Measurements from ENCODE around the gene WDR35.
A peak's percentile ranks its signal among the peaks of the same experiment; 100 is the strongest.
"Not testable (repeated sequence)": the region's sequence is repeated elsewhere in the genome, so short reads cannot be mapped to it uniquely, and the experiment has no call there.

The WDR35 gene

DNA sequence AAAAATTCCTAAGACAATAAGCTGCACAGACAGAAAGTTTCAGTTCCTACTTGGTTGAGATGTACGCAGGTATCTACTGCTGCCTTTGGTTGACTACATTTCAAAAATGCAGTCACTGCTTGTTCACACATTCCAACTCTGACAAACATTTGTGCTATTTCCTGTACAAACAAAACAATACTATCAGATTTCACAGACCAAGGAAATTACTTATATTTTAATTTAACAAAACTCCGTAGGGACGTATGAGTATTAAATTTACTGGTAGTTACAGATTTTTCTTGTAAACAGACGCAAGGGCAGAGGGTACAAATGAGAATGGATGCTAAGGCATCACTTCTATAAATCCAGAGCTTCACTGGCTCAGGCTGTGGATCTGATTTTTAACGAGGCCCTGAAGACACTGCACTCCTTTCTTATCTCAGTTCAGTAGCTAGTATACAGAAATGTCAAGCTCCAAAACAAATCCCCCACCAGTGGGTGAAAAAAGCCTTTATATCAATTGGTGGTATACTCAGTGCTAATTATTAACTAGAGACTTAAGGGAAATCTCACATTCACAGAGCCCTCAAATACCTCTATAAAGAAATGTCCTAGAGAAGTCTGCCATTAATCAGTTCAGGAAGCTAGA, 56.4 kb downstream of the WDR35 start:
- DNase-seq: no peak

DNA sequence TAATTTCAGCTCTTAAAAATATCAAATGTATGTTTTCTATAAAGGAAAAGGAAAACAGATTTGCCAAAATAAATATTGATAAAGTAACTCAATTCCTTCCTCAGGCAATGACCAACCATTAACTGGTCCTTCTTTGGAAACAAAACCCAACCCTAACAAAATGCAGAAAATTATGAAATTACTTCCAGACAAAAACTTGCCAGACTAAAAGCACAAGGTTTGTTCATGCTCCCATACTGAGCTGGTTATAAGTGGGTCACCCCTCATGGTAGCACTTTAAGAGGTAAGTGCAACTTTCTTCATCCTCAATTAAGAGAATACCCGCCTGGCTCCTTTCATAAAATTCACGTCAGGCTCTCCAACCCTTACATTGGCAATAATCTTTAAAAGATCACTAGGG, 57.0 kb downstream of the WDR35 start:
- DNase-seq: no peak

DNA sequence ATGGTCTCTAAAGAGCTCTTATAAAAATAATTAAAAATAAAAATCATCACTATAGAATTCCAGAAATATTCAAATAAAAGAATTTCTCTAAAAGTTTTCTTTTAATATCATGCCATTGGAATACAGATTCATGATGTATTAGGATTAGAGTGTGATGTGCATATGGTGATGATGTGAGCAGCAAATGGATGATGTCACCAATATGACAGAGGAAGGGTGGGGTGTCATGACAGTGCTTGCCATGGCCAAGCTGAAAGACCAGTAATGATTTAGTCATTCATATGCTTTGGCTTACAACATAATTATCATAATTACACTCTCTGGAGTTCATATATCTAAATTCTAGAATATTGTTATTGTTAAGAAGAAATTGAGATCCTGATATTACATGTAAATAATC, 60.7 kb downstream of the WDR35 start:
- DNase-seq: no peak

DNA sequence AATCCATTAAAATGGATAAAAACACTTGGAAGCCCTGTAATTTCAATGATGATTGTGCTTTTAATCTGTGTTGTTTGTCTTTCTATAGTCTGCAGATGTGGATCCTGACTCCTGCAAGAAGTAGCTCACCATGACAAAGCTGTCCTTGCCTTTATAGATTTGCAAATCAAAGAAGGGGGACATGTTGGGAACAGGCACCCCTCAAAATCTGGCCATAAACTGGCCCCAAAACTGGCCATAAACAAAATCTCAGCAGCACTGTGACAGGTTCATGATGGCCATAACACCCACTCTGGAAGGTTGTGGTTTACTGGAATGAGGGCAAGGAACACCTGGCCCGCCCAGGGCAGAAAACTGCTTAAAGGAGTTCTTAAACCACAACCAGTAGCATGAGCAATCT, 62.1 kb downstream of the WDR35 start:
- DNase-seq: not testable (repeated sequence)

DNA sequence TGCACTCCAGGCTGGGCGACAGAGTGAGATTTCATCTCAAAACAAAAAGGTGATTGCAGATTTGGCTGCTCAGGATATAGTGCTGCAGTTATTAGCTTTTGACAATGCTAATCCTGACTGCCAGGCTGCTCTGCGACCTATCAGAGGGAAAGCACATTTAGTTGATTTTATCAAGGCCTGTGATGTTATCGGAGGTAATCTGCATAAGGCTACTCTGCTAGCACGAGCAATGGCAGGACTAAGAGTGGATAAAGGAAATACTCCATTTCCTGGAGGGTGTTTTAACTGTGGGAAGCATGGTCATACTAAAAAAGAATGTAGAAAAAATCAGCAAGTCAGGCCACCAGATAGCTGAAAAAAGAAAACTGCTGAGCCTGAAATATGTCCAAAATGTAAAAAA, 65.4 kb downstream of the WDR35 start:
- DNase-seq: not testable (repeated sequence)

DNA sequence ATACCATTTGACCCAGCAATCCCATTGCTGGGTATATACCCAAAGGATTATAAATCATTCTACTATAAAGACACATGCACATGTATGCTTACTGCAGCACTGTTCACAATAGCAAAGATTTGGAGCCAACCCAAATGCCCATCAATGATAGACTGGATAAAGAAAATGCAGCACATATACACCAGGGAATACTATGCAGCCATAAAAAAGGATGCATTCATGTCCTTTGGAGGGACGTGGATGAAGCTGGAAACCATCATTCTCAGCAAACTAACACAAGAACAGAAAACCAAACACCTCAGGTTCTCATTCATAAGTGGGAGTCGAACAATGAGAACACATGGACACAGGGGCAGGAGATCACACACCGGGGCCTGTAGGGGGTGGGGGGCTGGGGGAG, 67.7 kb downstream of the WDR35 start:
- DNase-seq: not testable (repeated sequence)

DNA sequence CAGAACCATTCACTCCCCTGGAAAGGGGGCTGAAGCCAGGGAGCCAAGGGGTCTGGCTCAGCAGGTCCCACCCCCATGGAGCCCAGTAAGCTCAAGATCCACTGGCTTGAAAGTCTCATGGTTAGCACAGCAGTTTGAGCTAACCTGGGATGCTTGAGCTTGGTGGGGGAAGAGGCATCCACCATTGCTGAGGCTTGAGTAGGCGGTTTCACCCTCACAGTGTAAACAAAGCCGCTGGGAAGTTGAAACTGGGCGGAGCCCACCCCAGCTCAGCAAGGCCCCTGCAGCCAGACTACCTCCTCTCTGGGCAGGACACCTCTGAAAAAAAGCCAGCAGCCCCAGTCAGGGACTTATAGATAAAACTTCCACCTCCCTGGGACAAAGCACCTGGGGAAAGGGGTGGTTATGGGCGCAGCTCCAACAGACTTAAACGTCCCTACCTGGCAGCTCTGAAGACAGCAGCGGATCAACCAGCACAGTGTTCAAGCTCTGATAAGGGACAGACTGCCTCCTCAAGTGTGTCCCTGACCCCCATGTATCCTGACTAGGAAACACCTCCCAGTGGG, 73.4 kb downstream of the WDR35 start:
- no peak for DNase-seq

DNA sequence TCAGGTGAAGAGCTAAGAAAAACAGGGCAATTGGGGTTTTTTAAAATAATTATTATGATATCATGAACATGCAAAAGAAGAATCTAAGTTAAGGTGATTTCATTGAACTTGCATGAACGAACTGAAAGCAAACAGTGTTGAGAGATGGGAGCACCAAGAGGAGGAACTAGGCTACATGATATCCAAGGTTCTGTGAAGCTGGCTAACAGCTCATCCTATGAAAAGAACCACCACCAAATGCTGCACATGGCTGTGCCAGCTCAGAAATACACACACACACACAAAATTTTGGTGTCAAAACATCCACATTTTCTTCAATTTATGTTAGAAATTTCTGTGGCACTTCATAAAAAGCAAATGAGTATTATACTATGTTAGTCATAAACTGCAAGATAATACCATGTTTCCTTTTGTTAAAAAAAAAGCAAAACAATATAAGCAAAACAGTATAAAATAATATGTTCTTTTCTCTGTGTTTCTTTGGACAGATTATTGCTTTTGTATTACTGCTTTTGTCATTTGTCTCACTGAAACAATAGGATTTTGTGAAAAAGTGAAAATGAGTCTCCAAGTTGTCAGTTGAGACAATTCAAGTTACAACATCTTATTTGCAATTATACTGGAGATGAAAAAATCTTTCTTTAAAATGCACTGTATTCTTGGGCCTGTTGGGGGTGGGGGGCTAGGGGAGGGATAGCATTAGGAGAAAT, 75.5 kb downstream of the WDR35 start:
- DNase-seq: no peak

DNA sequence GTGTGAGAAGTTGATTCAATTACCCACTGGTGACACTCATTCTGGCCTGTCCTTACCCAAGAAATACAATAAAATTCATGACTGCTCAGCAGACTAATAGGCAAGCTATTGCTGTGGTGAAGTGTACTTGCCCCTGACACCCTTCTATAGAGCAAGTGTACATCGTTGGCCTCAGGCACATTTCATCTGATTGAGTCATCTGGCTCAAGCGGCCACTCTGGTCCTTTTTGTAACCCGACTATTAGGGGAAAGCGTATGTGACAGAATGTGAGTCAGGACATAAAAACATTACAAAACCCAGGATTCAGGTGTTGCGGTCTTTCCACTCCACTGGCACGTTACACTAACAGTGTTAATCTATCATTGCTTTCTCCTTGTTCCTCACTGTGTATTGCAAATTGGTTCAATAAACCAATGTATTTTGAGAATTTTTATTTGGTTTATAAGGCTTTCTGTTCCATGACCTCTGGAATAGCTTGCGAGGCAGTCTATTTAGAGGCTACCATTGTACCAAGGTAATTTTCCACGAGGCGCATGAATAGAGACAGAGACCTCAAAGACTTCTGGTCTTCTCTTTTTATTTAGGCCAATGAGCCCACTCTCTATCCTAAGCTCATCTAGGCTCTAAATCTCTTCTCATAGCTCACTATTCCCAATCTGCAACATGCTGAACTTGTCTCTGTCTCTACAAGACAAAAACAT, 77.9 kb downstream of the WDR35 start:
- no peak for DNase-seq

DNA sequence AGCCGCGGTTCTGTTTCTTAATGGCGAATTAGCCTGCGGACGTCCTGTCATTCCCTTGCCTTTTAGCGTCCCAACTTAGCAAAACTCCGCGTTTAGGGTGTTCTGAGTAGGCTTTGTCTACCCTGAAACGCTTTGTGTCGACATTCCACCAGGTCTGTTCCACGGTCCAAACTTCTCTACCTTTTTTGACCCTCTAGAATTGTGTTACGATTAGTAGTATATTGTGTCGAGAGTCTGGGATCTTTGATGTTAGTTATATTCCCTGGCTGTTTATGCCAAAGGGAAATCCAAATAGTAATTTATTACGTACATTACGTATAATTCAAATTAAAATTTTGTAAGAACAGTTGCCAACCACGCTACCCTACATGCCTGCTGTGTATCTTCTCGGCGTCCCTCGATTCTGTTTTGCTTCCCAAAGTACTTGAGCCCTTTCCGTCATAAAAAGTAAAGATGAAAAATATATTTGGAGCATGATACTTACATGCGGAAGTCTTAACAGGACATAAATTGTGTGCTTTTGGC, 87.6 kb downstream of the WDR35 start:
- no peak for DNase-seq

DNA sequence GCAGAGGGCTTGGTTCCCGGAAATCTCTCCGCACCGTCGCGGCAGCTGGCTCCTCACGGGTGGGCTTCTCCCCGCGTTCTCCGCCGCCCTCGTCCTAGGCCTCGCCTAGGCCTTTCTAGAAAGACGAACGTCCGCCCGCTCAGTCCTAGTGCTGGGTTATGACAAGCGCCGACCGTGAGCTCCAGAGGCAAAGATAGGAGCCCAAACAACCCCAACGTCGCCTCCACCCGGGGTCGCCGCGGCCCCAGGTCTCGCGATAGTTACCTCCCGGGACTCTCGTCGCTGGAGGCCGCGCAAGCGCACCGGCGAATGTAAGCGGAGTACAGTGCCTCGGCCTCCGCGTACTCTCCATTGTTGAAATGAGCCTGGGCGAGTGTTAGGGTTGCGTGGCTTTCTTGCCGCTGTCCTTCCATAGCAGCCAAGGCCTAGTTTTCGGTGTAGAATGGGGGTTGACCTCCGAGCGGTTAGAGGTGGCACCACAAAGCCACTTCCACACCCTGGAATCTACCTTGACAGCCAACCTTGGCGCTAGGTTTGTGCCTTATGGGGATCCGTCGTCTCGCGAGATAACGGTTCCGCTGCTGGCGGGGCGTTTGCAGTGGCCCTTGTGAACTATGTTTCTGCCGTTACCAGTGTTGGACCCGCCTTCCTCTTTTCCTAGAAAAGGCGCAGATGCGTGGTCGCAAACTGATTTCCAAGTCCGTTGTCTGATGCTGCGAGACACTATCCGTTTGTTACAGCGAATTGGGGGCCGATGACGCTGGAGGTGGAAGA, 88.3 kb downstream of the WDR35 start, which contains the start of gene TTC32:
TSS of gene TTC32 (minus strand) at position 542 of the 774 bp plus-strand sequence. CDS start at position 413, 129 bp downstream.
- peak; percentile 95 for DNase-seq

DNA sequence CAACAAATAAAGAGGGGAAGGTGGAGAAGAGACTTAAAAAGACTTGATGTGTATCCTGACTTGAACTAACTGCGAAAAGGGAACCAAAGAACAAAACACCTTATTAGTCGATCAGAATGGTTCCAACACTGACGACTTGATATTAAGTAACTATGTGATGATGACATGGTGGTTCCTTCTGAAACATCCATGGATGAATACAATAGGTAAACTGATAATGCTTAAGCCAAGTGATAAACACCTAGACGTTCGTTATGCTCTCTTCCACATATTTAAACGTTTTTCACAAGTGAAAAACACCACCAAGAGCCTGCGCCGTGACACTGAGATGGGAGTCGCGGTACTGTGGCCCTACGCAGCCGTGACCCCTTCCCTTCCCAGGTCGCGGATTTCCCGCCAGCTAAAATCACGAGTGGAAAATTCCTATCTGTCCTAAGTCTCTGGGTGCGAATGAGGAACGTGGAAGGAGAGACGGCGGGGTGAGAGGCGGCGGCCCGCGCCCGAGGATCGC, 88.9 kb downstream of the WDR35 start:
- no peak for DNase-seq

DNA sequence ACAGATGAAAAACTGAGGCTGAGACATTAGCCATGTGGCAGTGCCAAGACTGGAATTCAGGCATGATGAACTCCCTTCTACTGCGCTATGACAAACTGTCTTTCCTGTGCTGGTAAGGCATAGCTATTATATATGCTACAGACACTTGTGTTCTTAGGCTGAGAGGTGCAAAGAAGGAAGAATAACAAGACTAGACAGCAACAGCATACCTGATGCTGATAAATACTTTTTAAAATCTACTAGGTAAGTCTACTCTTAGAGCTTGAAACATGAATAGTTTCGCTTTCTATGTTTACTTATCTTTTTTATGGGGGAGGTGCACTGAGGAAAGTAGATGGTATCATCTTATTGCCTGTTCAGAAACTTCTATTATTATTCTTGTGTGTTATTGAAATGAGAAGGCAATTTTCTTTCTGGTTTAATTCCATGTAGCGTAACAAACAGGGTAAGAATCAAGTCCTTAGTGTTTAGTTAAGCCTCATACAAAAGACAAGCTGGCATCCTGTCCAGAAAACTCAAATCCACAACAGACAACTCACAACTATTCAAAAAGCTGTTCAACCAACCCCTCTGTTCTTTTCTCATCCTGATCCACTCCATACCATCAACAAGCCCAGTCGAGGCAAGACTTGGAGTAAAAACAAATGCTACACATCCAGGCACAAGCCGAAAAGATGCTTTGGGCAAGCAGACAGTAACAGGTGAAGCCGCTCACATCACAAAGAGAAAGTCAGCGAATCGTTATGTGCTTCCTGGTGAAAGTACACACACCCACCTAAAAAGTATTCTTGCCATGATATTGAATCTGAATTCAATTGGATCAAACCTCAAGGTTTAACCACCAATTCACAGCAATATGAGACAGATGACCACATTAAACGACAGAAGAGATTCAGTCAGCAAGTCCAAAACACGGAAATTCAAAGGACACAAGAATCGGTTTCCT, 89.6 kb downstream of the WDR35 start:
- DNase-seq: no peak

DNA sequence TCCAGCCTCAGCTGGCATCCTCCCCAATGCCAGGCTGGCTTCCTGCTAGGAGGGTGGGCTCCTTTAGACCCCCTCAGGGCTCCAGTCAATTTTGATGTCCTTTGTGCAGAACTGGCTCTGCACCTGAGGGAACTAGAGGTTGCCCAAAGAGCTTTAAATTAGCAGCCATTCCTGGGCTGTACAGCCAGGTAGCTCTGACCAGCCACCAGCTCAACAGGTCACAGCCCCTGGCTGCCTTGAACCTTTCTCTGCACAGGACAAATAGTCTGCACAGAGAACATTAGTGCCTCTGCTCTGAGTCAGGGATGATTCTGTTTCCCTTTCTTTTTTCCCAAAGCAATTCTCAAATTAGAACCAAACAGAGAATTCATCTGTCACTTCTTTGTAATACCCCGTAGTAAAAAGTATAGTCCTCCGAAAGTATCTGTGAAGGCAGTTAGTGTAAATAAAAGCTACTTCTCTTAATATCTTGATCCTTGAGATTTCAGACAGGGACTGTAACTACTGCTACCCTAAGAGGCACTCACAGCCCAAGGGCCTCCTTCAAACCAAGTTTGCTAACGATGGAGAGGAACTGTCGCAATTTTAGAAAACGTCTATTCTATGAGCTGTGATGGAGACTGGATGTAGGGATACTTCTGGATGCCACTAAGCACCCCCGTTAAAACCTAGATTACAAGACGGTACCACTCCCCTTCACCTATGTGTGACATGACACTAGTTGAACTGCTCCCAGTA, 91.1 kb downstream of the WDR35 start:
- no peak for DNase-seq

DNA sequence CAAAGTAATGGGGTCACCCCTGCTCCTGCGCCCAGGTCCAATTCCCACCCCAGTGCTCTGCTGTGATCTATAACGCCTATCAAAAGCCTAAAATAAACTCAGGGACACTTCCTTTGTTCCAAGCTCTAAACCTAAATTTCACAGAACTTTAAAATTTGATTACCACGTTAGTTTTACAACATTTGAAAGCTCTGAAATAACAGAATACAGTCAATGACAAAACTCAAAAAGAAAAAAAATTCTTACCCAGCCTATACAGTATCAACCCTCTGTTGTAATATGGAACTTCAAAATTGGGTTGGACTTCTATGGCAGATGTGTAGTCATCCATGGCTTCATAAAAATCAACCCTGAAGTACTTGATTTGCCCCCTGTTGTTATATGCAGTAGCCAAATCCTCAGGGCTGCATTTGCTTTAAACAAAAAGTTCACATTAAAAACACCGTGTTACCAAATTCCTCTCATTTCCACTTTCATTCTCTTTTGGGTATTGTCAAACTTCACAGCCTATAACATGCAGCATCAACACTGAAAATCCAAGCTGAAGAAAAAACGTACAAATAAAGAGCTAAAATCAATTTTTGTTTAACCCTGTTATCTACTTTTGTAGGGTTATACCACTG, 92.2 kb downstream of the WDR35 start:
- DNase-seq: no peak

DNA sequence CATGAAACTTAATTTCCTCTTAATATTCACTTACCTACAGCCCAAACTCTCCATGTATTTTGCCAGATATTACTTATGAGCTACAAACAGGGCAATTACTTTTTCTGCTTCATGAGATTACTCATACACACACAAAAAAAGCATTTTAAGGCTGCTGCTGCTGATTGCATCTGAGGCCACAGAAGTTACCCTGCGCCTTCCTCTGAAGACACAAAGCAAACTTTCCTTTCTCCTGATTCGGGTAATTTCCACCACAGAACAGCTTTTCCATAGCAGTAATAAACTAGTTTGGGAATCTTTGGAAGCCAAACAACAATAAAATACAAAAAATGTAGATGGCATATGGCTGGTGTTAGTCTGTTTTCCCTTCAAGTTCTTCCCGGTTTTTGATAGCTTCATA, 94.4 kb downstream of the WDR35 start:
- DNase-seq: no peak

DNA sequence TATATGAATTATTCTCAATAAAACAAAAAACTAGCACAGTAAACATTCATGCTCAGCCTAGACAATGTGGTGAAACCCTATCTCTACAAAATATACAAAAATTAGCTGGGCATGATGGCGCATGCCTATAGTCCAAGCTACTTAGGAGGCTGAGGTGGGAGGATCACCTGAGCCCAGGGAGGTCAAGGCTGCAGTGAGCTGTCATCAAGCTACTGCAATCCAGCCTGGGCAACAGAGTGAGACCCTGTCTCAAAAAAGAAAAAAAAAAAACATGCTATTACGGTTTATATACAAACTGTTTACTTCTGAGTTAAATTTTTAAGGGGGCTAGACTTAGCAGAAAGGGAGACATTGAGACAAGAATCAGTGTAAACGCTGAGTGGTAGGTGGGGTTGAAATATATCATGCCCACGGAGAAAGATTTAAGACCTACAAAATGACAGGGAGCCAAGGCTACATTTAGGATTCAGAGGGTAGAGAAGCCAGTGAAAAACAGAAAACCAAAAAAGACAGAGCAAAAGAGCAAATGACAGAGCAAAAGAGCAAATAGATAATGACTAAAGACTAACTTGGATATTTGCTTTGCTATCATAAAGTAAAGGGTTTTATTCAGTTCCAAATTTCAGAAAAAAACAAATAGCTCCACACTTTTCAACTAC, 95.6 kb downstream of the WDR35 start:
- no peak for DNase-seq

DNA sequence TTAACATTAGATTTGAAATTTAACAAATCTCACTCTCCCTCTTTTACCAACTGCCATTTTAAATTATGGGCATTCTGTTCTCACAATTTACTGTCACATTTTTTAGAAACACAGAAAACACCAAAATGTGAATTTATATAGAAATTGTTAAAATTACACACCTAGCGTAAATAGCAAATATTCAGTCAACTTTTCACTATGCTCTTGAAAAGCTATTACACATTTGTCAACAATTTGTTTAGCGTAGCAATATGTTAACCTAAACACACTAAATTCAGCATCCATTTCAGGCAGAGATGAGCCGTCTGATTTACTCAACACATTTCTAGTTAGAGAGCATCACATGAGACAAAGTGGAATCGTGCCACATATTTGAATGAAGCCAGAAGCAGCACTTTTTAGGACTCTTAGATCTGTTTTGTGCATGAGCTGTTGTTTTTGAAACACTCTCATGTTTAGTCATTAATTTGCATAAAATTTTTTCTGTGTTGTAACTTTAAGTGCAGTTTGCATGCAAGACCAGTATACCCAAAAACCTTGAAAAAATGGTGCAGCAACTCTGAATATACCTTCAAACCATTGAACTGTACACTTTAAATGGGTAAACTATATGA, 96.3 kb downstream of the WDR35 start:
- DNase-seq: no peak

DNA sequence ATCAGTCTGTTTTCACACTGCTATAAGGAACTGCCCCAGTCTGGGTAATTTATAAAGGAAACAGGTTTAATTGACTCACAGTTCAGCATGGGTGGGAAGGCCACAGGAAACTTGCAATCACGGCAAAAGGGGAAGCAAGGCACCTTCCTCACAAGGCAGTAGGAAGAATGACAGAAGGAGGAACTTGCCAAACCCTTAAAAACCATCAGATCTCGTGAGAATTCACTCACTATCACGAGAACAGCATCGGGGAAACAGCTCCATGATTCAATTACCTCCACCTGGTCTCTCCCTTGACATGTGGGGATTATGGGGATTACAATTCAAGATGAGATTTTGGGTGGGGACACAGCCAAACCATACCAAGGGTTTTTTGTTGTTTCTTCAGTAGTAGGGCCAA, 97.9 kb downstream of the WDR35 start:
- not testable (repeated sequence) for DNase-seq
